ENCODE measurements around the gene DROSHA. TPM values are rescaled to one million over a fixed set of nuclear protein-coding genes. Genes with fewer than 3 reads are reported as not detected.

Gene DROSHA
- total RNA-seq, 1 experiment from 2014 or later, result 73.5 TPM

GRCh38 chr5:31492869-31493268, 39.0 kb downstream of the DROSHA start:
- Histone ChIP-seq H3K27ac (ENCODE audit: low read depth, low read length) (no peak overlapping the region), H3K36me3 (ENCODE audit: control insufficient read depth in 1 of 2, insufficient read depth in 2 of 2, low read length in 2 of 2) (peaks cover 25 to 42% of the 10 kb centered on the region in 2 experiments)

More at GRCh38 chr5:31492869-31493268, 39.0 kb downstream of the DROSHA start:
- Histone ChIP-seq H3K9me3 (ENCODE audit: control insufficient read depth in 1 of 2, insufficient read depth in 1 of 2, low read depth in 1 of 2, low read length in 2 of 2) (no peaks in the 10 kb centered on the region), H3K4me2 (ENCODE audit: low read length) (no peak overlapping the region), H3K9me2 (ENCODE audit: insufficient read depth) (no peaks in the 10 kb centered on the region), H2AFZ (ENCODE audit: low read depth, low read length, poor library complexity, severe bottlenecking) (no peak overlapping the region), H3K4me3 (replicated peaks in 1 of 2; ENCODE audit: low read depth in 1 of 2, low read length in 2 of 2) (no peak overlapping the region), H3K9ac (ENCODE audit: low read length) (no peak overlapping the region), H4K20me1 (ENCODE audit: insufficient read depth) (no peaks in the 10 kb centered on the region), H3K4me1 (ENCODE audit: control insufficient read depth in 1 of 2, insufficient read depth in 2 of 2, low read length in 2 of 2) (no peaks in the 10 kb centered on the region), H3K27me3 (ENCODE audit: insufficient read depth, low read length) (no peaks in the 10 kb centered on the region), H3K79me2 (ENCODE audit: insufficient read depth, low read length) (no peaks in the 10 kb centered on the region)
- DNase-seq (ENCODE audit: low read depth, low spot score) (no peak), ATAC-seq (no peak)
- RAD21 ChIA-PET (ENCODE audit: low non-redundant PET in 1 of 2, low total read pairs in 2 of 2, uncharacterized antibody in 2 of 2, unreplicated experiment in 2 of 2), result no interaction called here
- intact Hi-C loops (cut with micrococcal nuclease), result no loop called here
- CTCF ChIA-PET, result no interaction called here
- no TSS peak for BruUV-seq (replicated peaks)
- POLR2A ChIA-PET, result no interaction called here
- TF ChIP-seq SP1 (IDR thresholded peaks at IDR 0.05; ENCODE audit: low read depth) (no peak), ZNF274 (IDR thresholded peaks at IDR 0.05; ENCODE audit: low read depth, low read length) (no peak), CBX3 (IDR thresholded peaks at IDR 0.05; ENCODE audit: low read depth) (no peak), EZH2 (IDR thresholded peaks at IDR 0.05) (no peak), FOSL1 (IDR thresholded peaks at IDR 0.05; ENCODE audit: low read depth) (no peak), CTCF (IDR thresholded peaks at IDR 0.05 in 2 of 3, conservative IDR thresholded peaks at IDR 0.05 in 1 of 3; ENCODE audit: borderline replicate concordance in 1 of 3, insufficient read depth in 1 of 3, low read depth in 2 of 3, low read length in 2 of 3) (no peak), MAX (IDR thresholded peaks at IDR 0.05) (no peak), SIN3A (IDR thresholded peaks at IDR 0.05; ENCODE audit: low read depth) (no peak), REST (IDR thresholded peaks at IDR 0.05; ENCODE audit: low read depth) (no peak), CEBPB (IDR thresholded peaks at IDR 0.05; ENCODE audit: low read depth) (no peak), EZH2phosphoT487 (IDR thresholded peaks at IDR 0.05; ENCODE audit: borderline replicate concordance) (no peak), TCF7L2 (IDR thresholded peaks at IDR 0.05; ENCODE audit: borderline replicate concordance, extremely low read depth, insufficient read depth, insufficient read length) (no peak), SRF (IDR thresholded peaks at IDR 0.05; ENCODE audit: low read depth) (no peak)
- TF ChIP-seq, protein P1, sequence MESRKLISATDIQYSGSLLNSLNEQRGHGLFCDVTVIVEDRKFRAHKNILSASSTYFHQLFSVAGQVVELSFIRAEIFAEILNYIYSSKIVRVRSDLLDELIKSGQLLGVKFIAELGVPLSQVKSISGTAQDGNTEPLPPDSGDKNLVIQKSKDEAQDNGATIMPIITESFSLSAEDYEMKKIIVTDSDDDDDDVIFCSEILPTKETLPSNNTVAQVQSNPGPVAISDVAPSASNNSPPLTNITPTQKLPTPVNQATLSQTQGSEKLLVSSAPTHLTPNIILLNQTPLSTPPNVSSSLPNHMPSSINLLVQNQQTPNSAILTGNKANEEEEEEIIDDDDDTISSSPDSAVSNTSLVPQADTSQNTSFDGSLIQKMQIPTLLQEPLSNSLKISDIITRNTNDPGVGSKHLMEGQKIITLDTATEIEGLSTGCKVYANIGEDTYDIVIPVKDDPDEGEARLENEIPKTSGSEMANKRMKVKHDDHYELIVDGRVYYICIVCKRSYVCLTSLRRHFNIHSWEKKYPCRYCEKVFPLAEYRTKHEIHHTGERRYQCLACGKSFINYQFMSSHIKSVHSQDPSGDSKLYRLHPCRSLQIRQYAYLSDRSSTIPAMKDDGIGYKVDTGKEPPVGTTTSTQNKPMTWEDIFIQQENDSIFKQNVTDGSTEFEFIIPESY (IDR thresholded peaks at IDR 0.05; ENCODE audit: extremely low read depth, insufficient replicate concordance, low read length), result no peak
- TF ChIP-seq, protein P2, sequence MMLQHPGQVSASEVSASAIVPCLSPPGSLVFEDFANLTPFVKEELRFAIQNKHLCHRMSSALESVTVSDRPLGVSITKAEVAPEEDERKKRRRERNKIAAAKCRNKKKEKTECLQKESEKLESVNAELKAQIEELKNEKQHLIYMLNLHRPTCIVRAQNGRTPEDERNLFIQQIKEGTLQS (IDR thresholded peaks at IDR 0.05), result no peak
